Activated T-cell treated with anti-CD3 and anti-CD28 coated beads, Interleukin-2, amount 50 U/mL, for 4 hours (primary cell): ENCODE measurements around the gene IL36G. TPM values are rescaled to one million over a fixed set of nuclear protein-coding genes. Genes with fewer than 3 reads are reported as not detected.

Experiments
- ATAC-seq, 2 donors: fragments of 200-7000 bp; cut with Tn5 transposase; one replicate each; pipeline ENCODE4 v1.10.0; 2021
- DNase-seq: peaks from one replicate; pipeline ENCODE4 v3.0.0-alpha.2; 2020
- H3K27me3 Mint-ChIP-seq: one replicate; pipeline ENCODE4 v1.8.0; 2021; ENCODE audit warnings: low read depth, mixed read lengths
- H3K36me3 Mint-ChIP-seq: one replicate; pipeline ENCODE4 v1.8.0; 2022; ENCODE audit warnings: mixed read lengths; ENCODE audit not compliant: insufficient read depth
- H3K4me1 Mint-ChIP-seq: one replicate; pipeline ENCODE4 v1.8.0; 2021; ENCODE audit warnings: low read depth, mixed read lengths
- H3K4me3 Mint-ChIP-seq: one replicate; pipeline ENCODE4 v1.8.0; 2021; ENCODE audit warnings: mild to moderate bottlenecking, moderate library complexity, mixed read lengths
- H3K9me3 Mint-ChIP-seq: one replicate; pipeline ENCODE4 v1.8.0; 2021; ENCODE audit warnings: mixed read lengths
- total RNA-seq, 3 donors: library from RNA; stranded (reverse); gene quantifications; one replicate each; pipeline ENCODE4 v1.2.1, GENCODE V29; 2021

IL36G gene
- total RNA-seq, 3 donors from 2014 or later: not detected

- Mint-ChIP-seq H3K36me3 (peaks cover 5% of the 10 kb centered on the region), H3K4me1 (peaks cover 42% of the 10 kb centered on the region), H3K4me3 (peak overlapping the region; percentile 65), H3K27me3 (no peaks in the 10 kb centered on the region), H3K9me3 (peaks cover 32% of the 10 kb centered on the region)
- peak in 1 of 2 donors; percentile 47 for ATAC-seq
- no peak for DNase-seq
Observed at GRCh38 chr2:112995346-112995920, 17.6 kb downstream of the IL36G start.

- DNase-seq: peak; percentile 53
- Mint-ChIP-seq H3K4me3 (peak overlapping the region; percentile 35), H3K4me1 (peaks cover 42% of the 10 kb centered on the region), H3K27me3 (no peaks in the 10 kb centered on the region), H3K9me3 (peaks cover 39% of the 10 kb centered on the region), H3K36me3 (peaks cover 10% of the 10 kb centered on the region)
- peak; percentile 93 to 95 for ATAC-seq
Observed at GRCh38 chr2:112996635-112997034, 18.8 kb downstream of the IL36G start.

GRCh38 chr2:112997151-112997550 is 19.3 kb downstream of the IL36G start:
- H3K4me3 Mint-ChIP-seq: peak overlapping the region; percentile 35
- ATAC-seq: no peak

GRCh38 chr2:113000436-113000835 is 22.6 kb downstream of the IL36G start:
- Mint-ChIP-seq H3K27me3 (no peaks in the 10 kb centered on the region), H3K36me3 (peaks cover 7% of the 10 kb centered on the region), H3K4me1 (peaks cover 22% of the 10 kb centered on the region), H3K4me3 (no peak overlapping the region), H3K9me3 (peaks cover 27% of the 10 kb centered on the region)
- DNase-seq: no peak
- ATAC-seq: no peak

More at GRCh38 chr2:112997151-112997550, 19.3 kb downstream of the IL36G start:
- Mint-ChIP-seq H3K27me3 (no peaks in the 10 kb centered on the region), H3K36me3 (peaks cover 10% of the 10 kb centered on the region), H3K4me1 (peaks cover 42% of the 10 kb centered on the region), H3K9me3 (peaks cover 39% of the 10 kb centered on the region)
- DNase-seq: no peak

- H3K9me3 Mint-ChIP-seq: peaks cover 27% of the 10 kb centered on the region
- H3K36me3 Mint-ChIP-seq: peaks cover 7% of the 10 kb centered on the region
- no peak for ATAC-seq
- no peak overlapping the region for H3K4me3 Mint-ChIP-seq
- DNase-seq: no peak
- no peaks in the 10 kb centered on the region for H3K27me3 Mint-ChIP-seq
- peaks cover 2% of the 10 kb centered on the region for H3K4me1 Mint-ChIP-seq
Observed at GRCh38 chr2:113002677-113003076, 24.9 kb downstream of the IL36G start.

GRCh38 chr2:113005030-113005509 is 27.3 kb downstream of the IL36G start, which contains the start of gene IL36A:
Gene IL36A (plus strand): TSS chr2:113005459. CDS start chr2:113005872, 413 bp downstream.
- Mint-ChIP-seq H3K36me3 (peaks cover 6% of the 10 kb centered on the region), H3K4me3 (no peak within 1 kb of the TSS), H3K27me3 (peaks cover under 1% of the 10 kb centered on the region), H3K4me1 (no peaks in the 10 kb centered on the region), H3K9me3 (peaks cover 18% of the 10 kb centered on the region)
- DNase-seq (no peak), ATAC-seq (no peak)

- H3K4me3 Mint-ChIP-seq: no peak overlapping the region
- no peaks in the 10 kb centered on the region for H3K9me3 Mint-ChIP-seq
- H3K36me3 Mint-ChIP-seq: no peaks in the 10 kb centered on the region
- DNase-seq: no peak
- peaks cover 1% of the 10 kb centered on the region for H3K27me3 Mint-ChIP-seq
- no peak for ATAC-seq
- H3K4me1 Mint-ChIP-seq: no peaks in the 10 kb centered on the region
Observed at GRCh38 chr2:113007250-113007649, 29.4 kb downstream of the IL36G start.

- no peaks in the 10 kb centered on the region for H3K4me1 Mint-ChIP-seq
- H3K4me3 Mint-ChIP-seq: no peak overlapping the region
- peaks cover 1% of the 10 kb centered on the region for H3K27me3 Mint-ChIP-seq
- H3K36me3 Mint-ChIP-seq: no peaks in the 10 kb centered on the region
- H3K9me3 Mint-ChIP-seq: no peaks in the 10 kb centered on the region
- no peak for ATAC-seq
- DNase-seq: no peak
Observed at GRCh38 chr2:113009622-113010021, 31.8 kb downstream of the IL36G start.

GRCh38 chr2:113010088-113010487 is 32.3 kb downstream of the IL36G start:
- no peak for DNase-seq
- no peak for ATAC-seq
- H3K4me3 Mint-ChIP-seq: no peak overlapping the region
- no peaks in the 10 kb centered on the region for H3K9me3 Mint-ChIP-seq
- no peaks in the 10 kb centered on the region for H3K4me1 Mint-ChIP-seq
- H3K27me3 Mint-ChIP-seq: peaks cover 1% of the 10 kb centered on the region
- no peaks in the 10 kb centered on the region for H3K36me3 Mint-ChIP-seq

GRCh38 chr2:113011108-113011507 is 33.3 kb downstream of the IL36G start:
- ATAC-seq: no peak

GRCh38 chr2:113012436-113013335 is 34.9 kb downstream of the IL36G start:
- DNase-seq: no peak
- H3K4me3 Mint-ChIP-seq: no peak overlapping the region
- H3K4me1 Mint-ChIP-seq: peaks cover 3% of the 10 kb centered on the region
- peaks cover 10% of the 10 kb centered on the region for H3K27me3 Mint-ChIP-seq
- H3K36me3 Mint-ChIP-seq: no peaks in the 10 kb centered on the region
- peaks cover 4% of the 10 kb centered on the region for H3K9me3 Mint-ChIP-seq
- no peak for ATAC-seq

More at GRCh38 chr2:113011108-113011507, 33.3 kb downstream of the IL36G start:
- no peaks in the 10 kb centered on the region for H3K36me3 Mint-ChIP-seq
- peaks cover 2% of the 10 kb centered on the region for H3K4me1 Mint-ChIP-seq
- peaks cover 1% of the 10 kb centered on the region for H3K27me3 Mint-ChIP-seq
- DNase-seq: no peak
- H3K4me3 Mint-ChIP-seq: no peak overlapping the region
- H3K9me3 Mint-ChIP-seq: no peaks in the 10 kb centered on the region

- DNase-seq: no peak
Observed at GRCh38 chr2:113013336-113013661, 35.5 kb downstream of the IL36G start.

GRCh38 chr2:113014067-113014466 is 36.3 kb downstream of the IL36G start:
- H3K9me3 Mint-ChIP-seq: peaks cover 12% of the 10 kb centered on the region
- no peak for ATAC-seq
- no peak overlapping the region for H3K4me3 Mint-ChIP-seq
- DNase-seq: no peak
- H3K4me1 Mint-ChIP-seq: peaks cover 3% of the 10 kb centered on the region
- no peaks in the 10 kb centered on the region for H3K36me3 Mint-ChIP-seq
- peaks cover 20% of the 10 kb centered on the region for H3K27me3 Mint-ChIP-seq

More at GRCh38 chr2:113013336-113013661, 35.5 kb downstream of the IL36G start:
- no peak for ATAC-seq
- H3K9me3 Mint-ChIP-seq: peaks cover 5% of the 10 kb centered on the region
- H3K36me3 Mint-ChIP-seq: no peaks in the 10 kb centered on the region
- peaks cover 12% of the 10 kb centered on the region for H3K27me3 Mint-ChIP-seq
- peaks cover 3% of the 10 kb centered on the region for H3K4me1 Mint-ChIP-seq
- H3K4me3 Mint-ChIP-seq: no peak overlapping the region

- Mint-ChIP-seq H3K4me1 (peaks cover 5% of the 10 kb centered on the region), H3K9me3 (peaks cover 17% of the 10 kb centered on the region), H3K36me3 (no peaks in the 10 kb centered on the region), H3K27me3 (peaks cover 22% of the 10 kb centered on the region), H3K4me3 (no peak overlapping the region)
- ATAC-seq (no peak), DNase-seq (no peak)
Observed at GRCh38 chr2:113015042-113015441, 37.2 kb downstream of the IL36G start.
